GM21381 (cell line): Measurements from ENCODE around the gene SEC14L1.
"Not testable (repeated sequence)": the region's sequence is repeated elsewhere in the genome, so short reads cannot be mapped to it uniquely, and the experiment has no call there.

Experiments used
- ATAC-seq: cut with Tn5 transposase; IDR thresholded peaks from one replicate; pipeline ENCODE4 v1.9.1; 2021; ENCODE audit warnings: mild to moderate bottlenecking, moderate library complexity; ENCODE audit not compliant: unreplicated experiment

Gene SEC14L1

GRCh38 chr17:77254951-77255825, 114.4 kb downstream of the SEC14L1 start:
- no peak for ATAC-seq

- not testable (repeated sequence) for ATAC-seq
Observed at GRCh38 chr17:77255970-77256369, 115.2 kb downstream of the SEC14L1 start.

- no peak for ATAC-seq
Observed at GRCh38 chr17:77256710-77257109, 115.9 kb downstream of the SEC14L1 start.

GRCh38 chr17:77257169-77257568, 116.4 kb downstream of the SEC14L1 start:
- ATAC-seq: no peak

- ATAC-seq: no peak
Observed at GRCh38 chr17:77257596-77258458, 117.1 kb downstream of the SEC14L1 start.

GRCh38 chr17:77258638-77259037, 117.9 kb downstream of the SEC14L1 start:
- ATAC-seq: no peak

GRCh38 chr17:77264617-77265230, 124.0 kb downstream of the SEC14L1 start:
- ATAC-seq: no peak

GRCh38 chr17:77266213-77266612, 125.4 kb downstream of the SEC14L1 start:
- ATAC-seq: no peak
